A673 (cell line): ENCODE data around the gene SUPT5H.

Experiments
- CTCF ChIP-seq: fragments of 300-800, 200-600 bp; sonication (generic); conservative IDR thresholded peaks from 2 replicates; pipeline ENCODE4 v1.5.1; 2017; ENCODE audit warnings: low read depth, mild to moderate bottlenecking, antibody characterized with exemption, low read length, moderate library complexity, mixed read lengths
- EZH2 ChIP-seq: fragments of 200-600 bp; sonication (generic); IDR thresholded peaks from 2 replicates; pipeline ENCODE4 v1.6.1; 2017; ENCODE audit warnings: borderline replicate concordance, low read depth, mild to moderate bottlenecking, mixed read lengths, antibody characterized with exemption, low read length; ENCODE audit not compliant: poor library complexity, severe bottlenecking

DNA sequence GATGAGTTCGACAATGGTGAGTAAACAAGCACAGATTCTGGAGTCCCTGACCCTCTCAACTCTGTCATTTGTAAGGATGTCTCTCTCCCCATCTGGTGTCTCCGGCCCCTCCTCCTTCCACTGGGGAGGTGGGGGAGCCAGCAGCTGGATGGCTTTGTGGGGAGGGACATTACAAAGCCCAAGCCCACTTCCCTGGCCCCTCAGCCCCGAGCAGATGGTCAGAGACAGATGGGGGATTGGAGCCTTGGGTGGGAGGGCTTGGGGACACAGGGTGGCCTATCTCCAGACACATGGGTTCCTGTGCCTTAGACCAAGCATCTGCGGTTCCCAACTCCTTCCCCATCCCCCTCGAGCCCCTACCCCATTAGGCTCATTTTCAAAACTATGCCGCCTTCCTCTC is 37.8 kb downstream of the SUPT5H start:
- TF ChIP-seq CTCF (no peak), EZH2 (no peak)
